ENCODE data around the gene VSIR. TPM values are rescaled to one million over a fixed set of nuclear protein-coding genes. Genes with fewer than 3 reads are reported as not detected.

Gene VSIR
- total and polyA plus RNA-seq, 9 of the 15 experiments (the other 6 are each of a cell fraction or from before 2014, with no cell fraction given) = 0.14 to 20.5 (median 9.3) TPM

- TF ChIP-seq PHTF2 (CRISPR knock-in tag; IDR thresholded peaks at IDR 0.05) (peak; percentile 49; the same call in 1 of the 2 replicates), REST (IDR thresholded peaks at IDR 0.05; ENCODE audit: borderline replicate concordance) (peak; percentile 81), REST (CRISPR knock-in tag; IDR thresholded peaks at IDR 0.05; ENCODE audit: low read depth) (peak; percentile 51), ZNF407 (IDR thresholded peaks at IDR 0.05; ENCODE audit: low read depth) (no peak), MTA3 (IDR thresholded peaks at IDR 0.05; ENCODE audit: borderline replicate concordance) (peak; percentile 78; the same call in 1 of the 2 replicates), VEZF1 (CRISPR knock-in tag; IDR thresholded peaks at IDR 0.05) (peak; percentile 94), GABPB1 (CRISPR knock-in tag; IDR thresholded peaks at IDR 0.05) (no peak; the same call in 1 of the 2 replicates)
These were observed 26.8 kb downstream of the VSIR start (continued) for GRCh38 chr10:71746344-71747037.
